NK-92 (cell line): ENCODE data around the gene ASCC3.

Experiments
- DNase-seq: peaks from one replicate; lab custom pipeline; 2025; ENCODE audit not compliant: unreplicated experiment; lab: John Stamatoyannopoulos, UW

The ASCC3 gene

GRCh38 chr6:100506651-100507050, 374.5 kb downstream of the ASCC3 start:
- no peak for DNase-seq

- DNase-seq: no peak
Observed at GRCh38 chr6:100504786-100505737, 376.1 kb downstream of the ASCC3 start.

- no peak for DNase-seq
Observed at GRCh38 chr6:100503043-100503705, 378.0 kb downstream of the ASCC3 start.

GRCh38 chr6:100493206-100493888, 387.8 kb downstream of the ASCC3 start:
- DNase-seq: no peak

- DNase-seq: no peak
Observed at GRCh38 chr6:100491952-100492670, 389.0 kb downstream of the ASCC3 start.

GRCh38 chr6:100490065-100490464, 391.1 kb downstream of the ASCC3 start:
- DNase-seq: no peak

GRCh38 chr6:100488244-100488643, 392.9 kb downstream of the ASCC3 start:
- no peak for DNase-seq

- no peak for DNase-seq
Observed at GRCh38 chr6:100487638-100488037, 393.5 kb downstream of the ASCC3 start.

GRCh38 chr6:100485268-100485667, 395.9 kb downstream of the ASCC3 start:
- DNase-seq: no peak

- DNase-seq: no peak
Observed at GRCh38 chr6:100484474-100484873, 396.7 kb downstream of the ASCC3 start.

- DNase-seq: no peak
Observed at GRCh38 chr6:100482698-100483097, 398.4 kb downstream of the ASCC3 start.

- DNase-seq: no peak
Observed at GRCh38 chr6:100479179-100480035, 401.7 kb downstream of the ASCC3 start.

GRCh38 chr6:100475554-100476320, 405.4 kb downstream of the ASCC3 start:
- no peak for DNase-seq

- no peak for DNase-seq
Observed at GRCh38 chr6:100473182-100473581, 407.9 kb downstream of the ASCC3 start.

- no peak for DNase-seq
Observed at GRCh38 chr6:100472674-100473073, 408.5 kb downstream of the ASCC3 start.

GRCh38 chr6:100470422-100471120, 410.6 kb downstream of the ASCC3 start:
- DNase-seq: no peak

- no peak for DNase-seq
Observed at GRCh38 chr6:100469101-100469859, 411.8 kb downstream of the ASCC3 start.

GRCh38 chr6:100468016-100468622, 413.0 kb downstream of the ASCC3 start:
- DNase-seq: no peak
